Measurements from ENCODE around the gene COL13A1. TPM values are rescaled to one million over a fixed set of nuclear protein-coding genes. Genes with fewer than 3 reads are reported as not detected.

Gene COL13A1
- total and polyA plus RNA-seq, 2 of the 8 experiments (the other 6 are each of a cell fraction or from before 2014, with no cell fraction given) = 2.6 to 5.2 TPM

DNA sequence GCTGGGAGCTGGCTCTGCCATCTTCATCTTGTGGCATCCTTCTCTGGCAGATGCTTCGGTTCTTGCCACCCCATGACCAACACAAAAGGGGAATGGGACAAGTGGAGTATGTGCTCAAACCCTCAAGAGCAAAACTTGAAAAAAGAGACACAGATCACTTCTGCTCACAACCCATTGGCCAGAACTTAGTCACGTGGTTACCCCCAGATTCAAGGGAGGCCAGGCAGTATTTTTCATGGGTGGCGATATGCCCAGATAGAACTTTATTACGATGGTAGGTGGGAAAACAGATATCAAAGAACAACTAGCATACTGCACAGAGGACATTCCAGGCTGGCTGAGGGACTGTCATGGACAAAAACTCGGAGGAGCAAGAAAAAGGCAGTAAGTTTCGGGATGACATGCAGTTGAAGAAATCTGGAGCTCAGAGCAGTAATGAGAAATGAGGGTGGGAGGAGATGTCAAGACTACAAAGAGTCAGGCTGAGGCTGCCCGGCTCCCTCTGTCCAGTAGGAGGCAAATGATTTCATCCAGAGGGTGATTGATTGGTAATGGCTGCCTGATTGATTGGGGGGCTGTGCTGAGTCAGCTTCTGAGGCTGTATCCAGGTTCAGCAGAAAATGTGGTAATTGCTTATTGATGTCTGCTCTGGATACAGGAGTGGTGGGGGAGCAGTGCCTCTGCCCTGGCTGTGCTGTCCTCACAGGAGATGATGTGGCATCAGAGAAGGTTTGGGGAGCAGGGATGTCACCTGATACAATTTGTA lies 25.3 kb downstream of the COL13A1 start:
- Histone ChIP-seq H3K23me2 (ENCODE audit: low read depth, low read length) (0 out of 2 replicates have a peak, but pooled peaks cover 1% of the 10 kb centered on the region), H3K4me1 (replicated peaks in 1 of 4; ENCODE audit: control insufficient read depth in 3 of 4, insufficient read depth in 4 of 4, low read length in 3 of 4) (peaks cover 0 to 16% (median 9%) of the 10 kb centered on the region in 4 experiments; a peak in 5 of 7 replicates), H3K18ac (ENCODE audit: extremely low read depth, low read length) (no peak overlapping the region), H4K20me1 (replicated peaks in 1 of 2; ENCODE audit: control insufficient read depth in 1 of 2, insufficient read depth in 2 of 2, low read length in 2 of 2) (no peaks in the 10 kb centered on the region), H3K4me3 (ENCODE audit: extremely low read depth in 1 of 4, insufficient read depth in 2 of 4, low read depth in 3 of 4, low read length in 4 of 4) (no peak overlapping the region), H3K9me3 (ENCODE audit: insufficient read depth in 2 of 2, low read depth in 1 of 2, low read length in 1 of 2) (no peaks in the 10 kb centered on the region), H3K4me2 (ENCODE audit: insufficient read depth in 1 of 2, low read depth in 2 of 2, low read length in 2 of 2) (no peak overlapping the region), H3K14ac (ENCODE audit: insufficient read length) (no peak overlapping the region), H4K5ac (ENCODE audit: insufficient read length, low read depth, low read length) (no peak overlapping the region), H3K23ac (ENCODE audit: insufficient read length) (no peak overlapping the region), H2BK12ac (ENCODE audit: low read depth, low read length) (no peak overlapping the region; the same call in 1 of the 2 replicates), H4K91ac (replicated peaks; ENCODE audit: insufficient read length, low read length) (no peak overlapping the region), H3K36me3 (ENCODE audit: control insufficient read depth in 2 of 4, insufficient read depth in 4 of 4, low read length in 3 of 4) (no peaks in the 10 kb centered on the region), H2AK5ac (ENCODE audit: low read depth, low read length) (no peak overlapping the region; the same call in 1 of the 2 replicates), H2BK120ac (replicated peaks; ENCODE audit: low read depth, low read length) (no peak overlapping the region), H2BK15ac (ENCODE audit: low read length) (peak overlapping the region; percentile 85; the same call in 1 of the 2 replicates), H3K56ac (replicated peaks; ENCODE audit: insufficient read length, low read depth, low read length) (no peak overlapping the region), H3K4ac (replicated peaks; ENCODE audit: insufficient read length, low read depth, low read length) (no peak overlapping the region), H3K79me1 (ENCODE audit: low read depth, low read length) (no peaks in the 10 kb centered on the region), H2BK5ac (ENCODE audit: low read depth, low read length) (no peak overlapping the region), H2AFZ (ENCODE audit: low read length) (no peak overlapping the region), H2BK20ac (ENCODE audit: low read length) (peak overlapping the region; percentile 52; the same call in 1 of the 2 replicates), H4K8ac (ENCODE audit: extremely low read depth, insufficient read depth, low read length) (no peak overlapping the region), H3K27ac (ENCODE audit: low read depth, low read length) (no peak overlapping the region), H3K79me2 (ENCODE audit: control insufficient read depth in 1 of 2, insufficient read depth in 2 of 2, low read length in 2 of 2) (no peaks in the 10 kb centered on the region), H3K9ac (replicated peaks in 1 of 4; ENCODE audit: extremely low read depth in 1 of 4, low read depth in 3 of 4, low read length in 3 of 4) (no peak overlapping the region), H3K27me3 (replicated peaks in 1 of 4; ENCODE audit: control insufficient read depth in 3 of 4, extremely low read depth in 1 of 4, insufficient read depth in 3 of 4, low read length in 3 of 4) (no peaks in the 10 kb centered on the region)
- DNase-seq (ENCODE audit: low read depth in 1 of 2, low spot score in 2 of 2) (no peak), FAIRE-seq (peak; percentile 66)
- ChIA-PET POLR2A (ENCODE audit: partially characterized antibody) (interaction anchor here (1.1 to 2.1 kb wide), 2 partner anchors 12 to 52 kb away, joined by 3 to 7 read pairs; no protein-coding TSS in a partner anchor), CTCF (ENCODE audit: partially characterized antibody) (interaction anchor here (0.6 to 7.2 kb wide), 33 partner anchors 8 to 236 kb away, joined by 3 to 40 read pairs (median 4); no protein-coding TSS in a partner anchor)
- WGBS, 2 experiments (ENCODE audit: extremely low coverage in 1 of 2, insufficient coverage in 1 of 2, insufficient read length in 1 of 2, insufficient replicate concordance in 2 of 2, low coverage in 1 of 2, low lambda C conversion rate in 2 of 2, missing lambda C conversion rate in 1 of 2) = 95% methylated on average over 7 of the region's 7 CpGs; no CpG with 5 or more reads in 1 of the 2 experiments
- TF ChIP-seq JUND (IDR thresholded peaks at IDR 0.05; ENCODE audit: low read length) (0 out of 2 replicates have a peak, but pooled peaks have one; percentile 18), FOSL1 (IDR thresholded peaks at IDR 0.05; ENCODE audit: insufficient read depth, low read depth, low read length) (no peak), YY1 (IDR thresholded peaks at IDR 0.05; ENCODE audit: low read depth, low read length) (0 out of 2 replicates have a peak, but pooled peaks have one; percentile 50), TCF12 (IDR thresholded peaks at IDR 0.05; ENCODE audit: low read depth, low read length) (no peak), SRF (IDR thresholded peaks at IDR 0.05; ENCODE audit: low read depth, low read length) (peak; percentile 42), KDM5A (IDR thresholded peaks at IDR 0.05; ENCODE audit: low read length) (no peak), CBX5 (IDR thresholded peaks at IDR 0.05; ENCODE audit: low read depth, low read length) (no peak), MAFK (IDR thresholded peaks at IDR 0.05; ENCODE audit: low read depth, low read length) (peak; percentile 99), BACH1 (IDR thresholded peaks at IDR 0.05; ENCODE audit: low read length) (peak; percentile 99), RAD21 (IDR thresholded peaks at IDR 0.05 in 1 of 2, conservative IDR thresholded peaks at IDR 0.05 in 1 of 2; ENCODE audit: low read depth in 2 of 2, low read length in 2 of 2) (peak; percentile 10 to 41; a peak in 1 of 4 replicates), POLR2A (IDR thresholded peaks at IDR 0.05; ENCODE audit: control extremely low read depth in 1 of 2, low read depth in 2 of 2, low read length in 2 of 2) (no peak)

All from H1 (cell line).